HUES48 (cell line): ENCODE results near the gene ERGIC1.

Source experiments
- H3K27ac ChIP-seq: one replicate; pipeline ENCODE4 v1.7.0; 2013; ENCODE audit warnings: low read depth, low read length, inconsistent platforms
- H3K27me3 ChIP-seq: 2 replicates; pipeline ENCODE4 v1.6.1; 2013; ENCODE audit warnings: mild to moderate bottlenecking, low read length; ENCODE audit not compliant: control insufficient read depth, insufficient read depth
- H3K36me3 ChIP-seq: 2 replicates; pipeline ENCODE4 v1.6.1; 2013; ENCODE audit warnings: low read length; ENCODE audit not compliant: control insufficient read depth, insufficient read depth
- H3K4me1 ChIP-seq: 2 replicates; pipeline ENCODE4 v1.6.1; 2013; ENCODE audit warnings: mild to moderate bottlenecking, low read length; ENCODE audit not compliant: control insufficient read depth, insufficient read depth
- H3K4me3 ChIP-seq: 2 replicates; pipeline ENCODE4 v1.5.1; 2013; ENCODE audit warnings: mild to moderate bottlenecking, low read depth, low read length
- H3K9ac ChIP-seq: 2 replicates; pipeline ENCODE4 v1.6.1; 2013; ENCODE audit warnings: mild to moderate bottlenecking, low read depth, low read length, moderate library complexity
- H3K9me3 ChIP-seq: 2 replicates; pipeline ENCODE4 v1.6.1; 2013; ENCODE audit warnings: low read length; ENCODE audit not compliant: control insufficient read depth, insufficient read depth

Gene ERGIC1

GRCh38 chr5:172983542-172984243 is 149.6 kb downstream of the ERGIC1 start, which contains the start of gene ATP6V0E1:
Gene ATP6V0E1, plus strand, starts transcription at chr5:172983771. Its CDS starts 90 bp downstream, at chr5:172983861.
- Histone ChIP-seq H3K36me3 (peaks cover 22% of the 10 kb centered on the region), H3K9me3 (no peaks in the 10 kb centered on the region), H3K27ac (peak within 1 kb of the TSS; percentile 78), H3K4me3 (peak within 1 kb of the TSS; percentile 80), H3K9ac (peak within 1 kb of the TSS; percentile 76), H3K4me1 (no peaks in the 10 kb centered on the region), H3K27me3 (no peaks in the 10 kb centered on the region)

- H3K4me3 ChIP-seq = peak overlapping the region; percentile 80
- no peaks in the 10 kb centered on the region for H3K27me3 ChIP-seq
- no peaks in the 10 kb centered on the region for H3K4me1 ChIP-seq
- peak overlapping the region; percentile 76 for H3K9ac ChIP-seq
- peaks cover 22% of the 10 kb centered on the region for H3K36me3 ChIP-seq
- peak overlapping the region; percentile 78 for H3K27ac ChIP-seq
- no peaks in the 10 kb centered on the region for H3K9me3 ChIP-seq
Measured at GRCh38 chr5:172984244-172984953, 150.3 kb downstream of the ERGIC1 start.

DNA sequence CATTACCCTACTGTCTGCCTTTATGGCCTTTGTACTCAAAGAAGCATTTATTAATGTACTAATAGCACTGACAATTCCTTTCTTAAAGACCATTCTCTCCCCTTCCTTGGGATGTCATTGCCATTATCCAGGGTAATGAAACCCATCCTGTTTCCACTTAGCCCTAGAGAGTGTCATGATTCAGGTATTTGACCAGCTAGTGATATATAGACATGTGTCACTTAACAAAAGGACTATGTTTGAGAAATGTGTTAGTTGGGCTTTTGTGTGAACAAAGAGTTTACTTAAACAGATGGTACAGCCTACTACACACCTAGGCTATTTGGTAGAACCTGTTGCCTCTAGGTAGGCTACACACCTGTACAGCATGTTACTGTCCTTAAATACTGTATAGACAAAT is 151.5 kb downstream of the ERGIC1 start:
- H3K27ac ChIP-seq = no peak overlapping the region
- H3K9me3 ChIP-seq = no peaks in the 10 kb centered on the region
- H3K4me1 ChIP-seq = no peaks in the 10 kb centered on the region
- no peak overlapping the region for H3K9ac ChIP-seq
- H3K36me3 ChIP-seq = peaks cover 22% of the 10 kb centered on the region
- H3K4me3 ChIP-seq = 0 out of 2 replicates have a peak overlapping the region, but pooled peaks have one; percentile 11
- H3K27me3 ChIP-seq = no peaks in the 10 kb centered on the region

DNA sequence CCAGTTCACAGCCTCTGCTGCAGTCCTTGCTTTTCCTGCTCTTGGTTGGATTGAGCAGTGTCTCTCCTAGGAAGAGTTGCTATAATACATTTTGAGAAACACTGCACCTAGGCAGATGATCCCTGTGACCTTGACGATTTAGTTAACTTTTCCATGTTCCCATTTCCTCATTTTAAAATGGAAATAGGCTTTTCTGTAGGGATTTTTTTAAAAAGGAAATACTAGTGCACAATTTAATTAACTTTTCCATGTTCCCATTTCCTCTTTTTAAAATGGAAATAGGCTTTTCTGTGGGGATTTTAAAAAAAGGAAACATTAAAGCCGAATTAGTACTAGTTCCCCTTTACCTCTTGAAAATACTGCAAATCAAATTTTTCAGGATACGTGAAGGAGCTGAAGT is 154.2 kb downstream of the ERGIC1 start:
- H3K9ac ChIP-seq = no peak overlapping the region
- no peak overlapping the region for H3K4me3 ChIP-seq
- peaks cover 31% of the 10 kb centered on the region for H3K36me3 ChIP-seq
- no peaks in the 10 kb centered on the region for H3K27me3 ChIP-seq
- no peaks in the 10 kb centered on the region for H3K9me3 ChIP-seq
- no peaks in the 10 kb centered on the region for H3K4me1 ChIP-seq
- H3K27ac ChIP-seq = no peak overlapping the region

DNA sequence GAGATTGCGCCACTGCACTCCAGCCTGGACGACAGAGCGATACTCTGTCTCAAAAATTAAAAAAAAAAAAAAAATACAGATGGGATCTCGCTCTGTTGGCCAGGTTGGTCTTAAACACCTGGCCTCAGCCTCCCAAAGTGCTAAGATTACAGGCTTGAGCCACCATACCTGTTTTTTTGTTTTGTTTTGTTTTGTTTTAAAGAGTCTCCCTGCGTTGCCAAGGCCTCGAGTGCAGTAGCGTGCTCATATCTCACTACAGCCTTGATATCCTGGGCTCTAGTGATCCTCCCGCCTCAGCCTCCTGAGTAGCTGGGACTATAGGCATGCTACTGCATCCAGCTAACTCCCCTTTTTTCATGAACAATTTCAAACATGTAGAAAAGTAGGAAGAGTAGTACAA is 156.7 kb downstream of the ERGIC1 start:
- no peaks in the 10 kb centered on the region for H3K9me3 ChIP-seq
- H3K9ac ChIP-seq = no peak overlapping the region
- H3K27me3 ChIP-seq = no peaks in the 10 kb centered on the region
- H3K4me1 ChIP-seq = no peaks in the 10 kb centered on the region
- H3K36me3 ChIP-seq = peaks cover 45% of the 10 kb centered on the region
- no peak overlapping the region for H3K27ac ChIP-seq
- no peak overlapping the region for H3K4me3 ChIP-seq

DNA sequence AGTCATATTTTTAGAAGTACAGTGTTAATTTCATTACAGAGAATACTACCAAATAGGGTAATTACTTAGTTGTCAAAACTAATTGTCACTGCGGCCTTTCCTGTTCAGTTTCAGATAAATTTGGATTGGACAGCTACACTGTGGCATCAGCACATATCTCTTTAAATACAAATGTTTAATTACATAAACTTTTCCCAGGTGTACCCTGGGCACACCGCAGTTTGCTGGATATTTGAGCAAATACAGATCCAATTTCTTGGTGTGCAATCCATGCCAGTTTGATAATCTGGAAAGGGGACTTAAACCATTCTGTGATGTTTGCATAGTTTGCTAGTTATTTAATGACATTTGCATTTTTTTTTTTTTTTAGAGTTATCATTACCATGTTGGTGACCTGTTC is 160.4 kb downstream of the ERGIC1 start:
- Histone ChIP-seq H3K9ac (no peak overlapping the region), H3K36me3 (peaks cover 39% of the 10 kb centered on the region), H3K9me3 (no peaks in the 10 kb centered on the region), H3K27me3 (no peaks in the 10 kb centered on the region), H3K4me1 (no peaks in the 10 kb centered on the region), H3K27ac (no peak overlapping the region), H3K4me3 (no peak overlapping the region)

DNA sequence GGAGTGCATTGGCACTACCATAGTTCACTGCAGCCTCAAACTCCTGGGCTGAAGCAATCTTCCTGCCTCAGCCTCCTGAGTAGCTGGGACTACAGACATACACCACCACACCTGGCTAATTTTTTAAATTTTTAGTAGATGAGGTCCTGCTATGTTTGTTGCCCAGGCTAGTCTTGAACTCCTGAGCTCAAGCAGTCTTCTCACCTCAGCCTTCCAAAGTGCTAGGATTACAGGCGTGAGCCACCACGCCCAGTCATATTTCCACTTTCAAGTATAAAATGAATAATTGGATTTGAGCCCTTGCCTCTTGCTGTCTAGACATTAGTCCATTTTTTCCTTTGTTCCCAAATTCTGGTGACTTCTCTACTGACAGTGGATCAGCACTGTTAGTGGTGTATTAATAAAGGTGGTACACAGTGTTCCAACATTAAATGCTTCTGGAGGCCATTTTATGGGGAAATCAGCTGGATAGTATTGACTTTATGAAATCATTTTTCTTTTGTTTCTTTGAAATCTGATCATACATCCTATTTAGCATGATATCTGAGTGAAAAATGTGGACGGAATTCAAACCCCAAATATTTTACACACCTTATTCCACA is 165.4 kb downstream of the ERGIC1 start:
- H3K9ac ChIP-seq = no peak overlapping the region
- H3K27me3 ChIP-seq = no peaks in the 10 kb centered on the region
- no peaks in the 10 kb centered on the region for H3K4me1 ChIP-seq
- H3K9me3 ChIP-seq = no peaks in the 10 kb centered on the region
- no peak overlapping the region for H3K27ac ChIP-seq
- H3K36me3 ChIP-seq = peaks cover 28% of the 10 kb centered on the region
- no peak overlapping the region for H3K4me3 ChIP-seq

DNA sequence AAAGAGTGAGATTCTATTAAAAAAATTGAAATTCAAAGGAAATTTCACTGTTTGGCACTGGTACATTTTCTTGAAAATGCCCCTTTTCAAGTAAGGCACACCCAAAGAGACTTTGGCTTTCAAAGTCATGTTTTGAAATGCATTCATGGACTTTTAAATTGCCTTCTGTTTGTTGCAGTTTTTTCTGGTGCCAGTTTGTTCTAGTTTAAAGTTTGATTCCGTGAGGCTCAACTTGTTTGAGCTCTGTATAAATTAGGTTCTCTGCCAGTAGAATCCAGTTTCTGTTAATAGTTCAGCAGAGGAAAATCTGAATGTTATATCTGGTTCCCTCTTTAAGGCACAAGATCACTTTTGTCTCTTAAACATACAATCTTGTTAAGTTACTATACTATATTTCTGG is 165.9 kb downstream of the ERGIC1 start:
- Histone ChIP-seq H3K27ac (no peak overlapping the region), H3K27me3 (no peaks in the 10 kb centered on the region), H3K9ac (no peak overlapping the region), H3K4me1 (no peaks in the 10 kb centered on the region), H3K36me3 (peaks cover 23% of the 10 kb centered on the region), H3K9me3 (no peaks in the 10 kb centered on the region), H3K4me3 (no peak overlapping the region)

- no peak overlapping the region for H3K4me3 ChIP-seq
- no peaks in the 10 kb centered on the region for H3K9me3 ChIP-seq
- H3K36me3 ChIP-seq = peaks cover 11% of the 10 kb centered on the region; the same call in 1 of the 2 replicates
- H3K27ac ChIP-seq = no peak overlapping the region
- no peaks in the 10 kb centered on the region for H3K27me3 ChIP-seq
- no peaks in the 10 kb centered on the region for H3K4me1 ChIP-seq
- no peak overlapping the region for H3K9ac ChIP-seq
Measured at GRCh38 chr5:173001229-173001841, 167.3 kb downstream of the ERGIC1 start.
